ENCODE data around the gene NHP2.
A peak's percentile ranks its signal among the peaks of the same experiment; 100 is the strongest.

NHP2 gene

DNA sequence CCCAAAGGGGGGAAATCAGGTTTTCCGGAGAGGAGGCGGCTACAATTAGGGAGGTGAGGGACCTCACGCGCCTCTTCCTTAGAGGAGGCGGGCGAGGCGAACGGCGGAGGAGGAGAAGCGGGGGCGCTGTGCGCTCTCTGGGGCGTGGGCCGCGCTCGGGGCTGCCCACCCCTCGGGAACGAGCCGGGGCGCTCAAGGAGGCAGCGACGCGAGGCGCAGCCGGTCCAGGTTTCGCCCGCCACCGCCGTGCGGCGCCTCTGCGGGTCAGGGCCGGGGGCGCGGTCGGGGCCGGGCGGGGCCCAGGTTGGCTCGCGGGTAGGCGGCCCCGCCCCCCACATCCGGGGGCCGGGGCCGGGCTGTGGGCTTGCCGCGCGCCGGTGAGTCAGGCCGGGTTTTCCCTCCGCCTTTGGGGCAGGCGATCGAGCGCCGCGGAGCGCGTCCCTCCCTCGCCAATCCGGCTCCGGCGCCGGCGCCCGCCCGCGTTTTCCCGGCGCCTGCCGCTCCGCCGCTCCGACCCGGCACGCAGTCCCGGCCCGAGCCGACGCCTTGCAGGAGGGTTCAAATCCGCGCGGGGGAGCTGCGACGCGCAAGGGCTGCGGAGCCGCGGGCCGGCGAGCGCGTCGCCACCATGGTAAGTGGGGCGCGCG is 40.4 kb downstream of the NHP2 start, which contains the start of gene N4BP3:
Gene N4BP3, plus strand, starts transcription at position 392 of the 647 bp plus-strand sequence. CDS start 6,052 bp downstream, outside the sequence.
- DNase-seq: peak; percentile 85

GRCh38 chr5:178112545-178112944 is 41.1 kb downstream of the NHP2 start:
- DNase-seq: no peak

DNA sequence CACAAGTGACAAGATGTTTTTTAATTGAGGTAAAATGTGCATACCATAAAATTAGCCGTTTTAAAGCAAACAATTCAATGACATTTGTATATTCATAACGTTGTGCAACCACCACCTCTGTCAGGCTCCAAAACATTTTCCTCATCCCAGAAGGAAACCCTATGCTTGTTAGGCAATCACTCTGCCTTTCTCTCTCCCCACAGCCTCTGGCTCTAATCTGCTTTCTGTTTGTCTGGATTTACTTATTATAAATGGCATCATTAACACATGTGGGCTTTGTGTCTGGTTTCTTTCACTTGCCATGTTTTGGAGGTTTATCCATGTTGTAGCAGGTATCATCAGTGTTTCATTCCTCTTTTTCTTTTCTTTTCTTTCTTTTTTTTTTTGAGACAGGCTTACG is 41.8 kb downstream of the NHP2 start:
- DNase-seq: no peak

- no peak for DNase-seq
Observed at GRCh38 chr5:178110511-178110910, 43.2 kb downstream of the NHP2 start.

DNA sequence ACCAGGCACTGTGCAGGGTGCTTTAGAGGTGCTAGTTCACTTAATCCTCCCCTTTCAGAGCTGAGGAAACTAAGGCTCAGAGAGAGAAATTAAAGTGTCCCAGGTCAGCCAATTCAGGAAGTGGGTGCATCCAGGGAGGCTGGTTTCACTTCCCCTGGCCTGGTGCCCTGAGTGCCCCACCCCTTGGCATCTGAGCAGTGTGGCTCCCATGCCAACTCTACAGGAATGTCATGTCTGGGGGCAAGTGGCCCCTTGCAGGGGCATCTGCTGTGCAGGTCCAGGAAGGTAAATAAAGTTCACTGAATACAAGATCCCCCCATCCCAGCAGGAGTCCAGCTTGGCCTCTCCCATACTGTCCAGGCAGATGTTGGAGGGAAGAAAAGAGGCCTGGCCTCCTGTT is 44.7 kb downstream of the NHP2 start:
- DNase-seq: no peak

DNA sequence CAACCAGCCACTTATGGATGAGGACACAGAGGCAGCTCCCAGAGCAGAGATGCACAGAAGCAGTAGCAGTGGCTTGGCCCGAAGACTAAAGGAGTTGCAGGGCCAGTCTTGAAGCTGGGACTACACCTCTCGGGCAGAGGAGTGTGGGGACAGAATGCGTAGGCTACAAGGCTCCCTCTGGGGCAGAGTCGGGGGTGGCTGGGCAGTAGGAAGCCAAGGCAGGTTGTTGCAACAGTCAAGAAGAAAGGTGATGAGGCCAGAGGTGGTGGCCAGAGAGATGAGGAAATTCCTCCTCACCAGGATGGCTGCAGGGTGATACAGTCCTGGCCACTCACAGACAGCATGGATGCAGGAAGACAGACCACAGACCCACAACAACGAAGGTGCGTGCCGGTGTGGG is 45.2 kb downstream of the NHP2 start:
- no peak for DNase-seq

- no peak for DNase-seq
Observed at GRCh38 chr5:178107756-178108310, 45.9 kb downstream of the NHP2 start.

DNA sequence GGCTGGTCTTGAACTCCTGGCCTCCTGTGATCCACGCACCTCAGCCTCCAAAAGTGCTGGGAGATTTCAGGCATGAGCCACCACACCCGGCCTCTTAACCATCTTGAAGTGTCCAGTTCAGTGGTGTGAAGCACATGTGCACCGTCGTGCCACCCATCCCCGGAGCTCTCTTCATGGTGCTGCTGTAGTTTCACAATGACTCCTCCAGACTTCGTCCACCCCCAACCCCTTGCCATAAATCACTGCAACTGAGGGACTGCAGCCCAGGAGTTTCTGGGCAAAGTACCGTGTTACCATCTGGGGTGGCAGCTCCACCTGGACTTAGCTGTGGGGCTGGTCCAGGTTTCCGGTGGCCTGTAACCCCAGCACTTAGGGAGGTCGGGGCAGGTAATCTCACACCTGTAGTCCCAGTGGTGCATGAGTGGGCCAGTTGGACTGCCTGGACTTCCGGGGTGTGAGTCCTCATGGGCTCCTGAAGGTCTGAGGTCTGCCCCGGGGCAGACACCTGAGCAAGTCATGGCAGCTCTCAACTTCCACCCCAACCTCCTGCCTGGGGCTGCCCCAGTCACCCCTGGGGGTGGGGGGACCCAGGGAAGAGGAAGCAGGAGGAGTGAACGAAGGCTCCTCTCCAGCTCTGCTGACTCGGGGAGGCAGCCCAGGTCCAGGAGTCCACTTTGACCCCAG is 47.0 kb downstream of the NHP2 start:
- DNase-seq: no peak

DNA sequence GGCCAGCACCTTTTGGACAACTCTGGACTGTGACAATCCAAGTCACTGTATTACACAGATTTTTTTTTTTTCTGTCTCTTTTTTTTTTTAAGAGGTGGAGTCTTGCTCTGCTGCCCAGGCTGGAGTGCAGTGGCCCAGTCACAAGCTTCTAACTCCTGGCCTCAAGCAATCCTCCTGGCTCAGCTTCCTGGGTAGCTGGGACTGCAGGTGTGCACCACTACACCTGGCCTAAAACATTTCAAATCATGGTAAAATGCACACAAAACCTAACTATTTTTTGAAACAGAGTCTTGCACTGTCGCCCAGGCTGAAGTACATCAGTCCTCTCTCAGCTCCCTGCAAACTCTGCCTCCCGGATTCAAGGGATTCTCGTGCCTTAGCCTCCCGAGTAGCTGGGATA is 47.6 kb downstream of the NHP2 start:
- no peak for DNase-seq

- no peak for DNase-seq
Observed at GRCh38 chr5:178104492-178104891, 49.2 kb downstream of the NHP2 start.

GRCh38 chr5:178103612-178104011 is 50.1 kb downstream of the NHP2 start:
- DNase-seq: no peak
